Heart right ventricle (tissue), 16 donors: ENCODE data around the gene PCYOX1L. TPM values are rescaled to one million over a fixed set of nuclear protein-coding genes. Genes with fewer than 3 reads are reported as not detected.

ENCODE experiments used
- ATAC-seq, 8 donors: fragments of 200-7000 bp; cut with Tn5 transposase; one replicate each; pipeline ENCODE4 v1.9.1; 2020; ENCODE audit warnings: mild to moderate bottlenecking in 8 of 8, moderate library complexity in 8 of 8, moderate number of reproducible peaks in 1 of 8
- DNase-seq, 2 donors: peaks; one replicate each; pipeline ENCODE4 v3.0.0-alpha.2; 2020
- H3K27ac ChIP-seq, 10 donors: fragments of 200-600 bp; sonication (generic) in 2 of 10; one replicate each; pipeline versions ENCODE4 v1.5.0 to v1.8.0; 2020 to 2022; ENCODE audit warnings: mild to moderate bottlenecking in 3 of 10
- H3K27me3 ChIP-seq, 7 donors: fragments of 200-600 bp; one replicate each; pipeline ENCODE4 v1.8.0; 2021 to 2022; ENCODE audit warnings: mild to moderate bottlenecking in 2 of 7
- H3K36me3 ChIP-seq, 9 donors: fragments of 200-600 bp; sonication (generic) in 1 of 9; one replicate each; pipeline versions ENCODE4 v1.5.0 to v1.8.0; 2020 to 2022; ENCODE audit warnings: mild to moderate bottlenecking in 2 of 9
- H3K4me1 ChIP-seq, 9 donors: fragments of 200-600 bp; sonication (generic) in 1 of 9; one replicate each; pipeline versions ENCODE4 v1.5.0 to v1.8.0; 2020 to 2022; ENCODE audit warnings: mild to moderate bottlenecking in 4 of 9
- H3K4me3 ChIP-seq, 10 donors: fragments of 200-600 bp; sonication (generic) in 2 of 10; one replicate each; pipeline versions ENCODE4 v1.5.0 to v1.8.0; 2020 to 2022; ENCODE audit warnings: mild to moderate bottlenecking in 7 of 10, moderate library complexity in 2 of 10
- H3K9me3 ChIP-seq, 11 donors: fragments of 200-600 bp in 10 of 11; sonication (generic) in 2 of 11; one replicate each; pipeline versions ENCODE4 v1.5.0 to v1.8.0; 2013 to 2022; ENCODE audit warnings: mild to moderate bottlenecking in 2 of 11, control low read depth in 1 of 11, moderate library complexity in 1 of 11
- WGBS, 2 donors: extraction: QIAGEN DNeasy Blood & Tissue Kit; methylation state at CpG; one replicate each; pipeline ENCODE4 v1.1.7; 2013; ENCODE audit warnings: inconsistent platforms in 1 of 2; 5-methylcytosine and 5-hydroxymethylcytosine counted together
- intact Hi-C, 10 donors: fragments of 100-400 bp; cut with DNase I; formaldehyde crosslinking; loops; one replicate each; pipeline versions ENCODE4 v1.11.1 to v1.14.2; 2022
- polyA plus RNA-seq, 2 donors: library from polyadenylated mRNA; stranded (reverse); fragments of 200-250 nt; gene quantifications; one replicate each; pipeline ENCODE4 v1.2.3, GENCODE V29; 2013
- total RNA-seq, 10 donors: library from RNA; stranded (reverse); fragmentation: NEBNext Ultra II Directional in 3 of 10; extraction: Animal tissue kit (Norgen Biotek cat#: 25700) in 3 of 10; gene quantifications; one replicate each; pipeline versions ENCODE4 v1.2.1 to v1.2.4, GENCODE V29; 2021 to 2023
- TF ChIP-seq, protein P1 (sequence below), 9 donors: fragments of 200-600 bp; sonication (generic) in 2 of 9; IDR thresholded peaks; one replicate each; pipeline versions ENCODE4 v1.5.0 to v1.8.0; 2021 to 2022; ENCODE audit warnings: antibody characterized with exemption in 9 of 9, mild to moderate bottlenecking in 5 of 9, moderate library complexity in 1 of 9
- donor health status: Arrhythmogenic right ventricular cardiomyopathy.
- donor health status: ischemic (EF 13 %, LVEDD 7.1; RV severe dilation, severe dysfunction).
- donor health status: healthy with polysubstance abuse.
- donor health status: DM: no; HTN: yes; CAD: no.
- donor health status: DM: no; HTN: no; CAD: no.
- donor health status: ischemic (EF 25% LVEDD 6.9; RV normal size, moderate dysfunction).
- donor health status: ischemic (EF 25% LVEDD 5.7; RV mildly dilated, moderate dysfunction).
- donor health status: healthy.
- donor health status: DM: yes; HTN: yes; CAD: no.
- donor health status: Ischemic cardiomyopathy.
- donor health status: ischemic (EF 35%, LVEDD 5.7; RV mildly dilated, moderate dysfunction).
- donor health status: nonischemic (EF 11% LVEDD 7.7; RV severe dilation, severe dysfunction).
- donor health status: DM: yes; HTN: yes; CAD: no.
- donor health status: PGD.
- donor health status: ischemic (EF 29% LVEDD 5.4; RV normal size, mild dysfunction).
- donor health status: nonischemic (EF 23%, LVEDD 6.1; RV moderate dilation, normal function).

The PCYOX1L gene
- total and polyA plus RNA-seq, 12 donors, result 2.6 to 6.2 (median 4.4) TPM

DNA sequence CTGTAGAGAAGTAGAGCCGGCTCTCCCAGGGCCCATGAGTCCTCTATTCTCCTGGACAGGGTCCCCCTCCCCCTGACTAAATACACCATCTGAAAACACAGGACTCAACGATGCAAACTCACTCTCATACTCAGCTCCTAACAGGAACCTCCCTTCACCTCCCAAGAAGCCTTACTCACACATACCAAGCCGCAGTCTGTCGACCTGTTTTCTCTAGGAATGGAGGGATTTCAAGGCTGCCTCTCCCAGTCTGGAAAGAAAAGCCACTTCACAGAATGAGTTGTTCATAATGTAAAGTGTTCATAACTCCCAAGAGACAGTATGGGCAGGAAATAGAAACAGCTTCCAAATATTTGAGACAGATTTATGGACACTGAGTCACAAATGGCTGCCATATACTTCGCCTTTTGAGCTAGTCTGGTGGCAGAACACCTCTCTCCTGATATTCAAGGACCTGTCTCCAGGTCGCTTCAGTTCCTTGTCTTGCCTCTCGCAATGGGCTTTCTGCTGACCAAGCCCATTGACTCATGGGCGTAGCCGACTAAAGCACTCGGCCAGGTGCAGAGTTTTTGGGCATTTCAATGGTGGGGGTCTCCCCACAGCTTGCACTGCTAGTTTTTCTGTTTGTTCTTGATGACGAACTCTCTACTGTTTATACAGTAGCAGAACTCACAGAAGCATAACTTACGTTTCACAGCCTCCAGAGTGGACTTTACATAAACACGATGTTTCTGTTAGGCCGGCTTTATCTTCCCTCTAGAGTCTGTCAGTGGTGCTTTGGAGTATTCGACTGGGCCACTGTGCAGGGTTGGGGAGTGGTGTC, 46.3 kb downstream of the PCYOX1L start:
- Histone ChIP-seq H3K4me1 (peaks cover 0 to 43% (median 12%) of the 10 kb centered on the region in 9 donors), H3K27me3 (no peaks in the 10 kb centered on the region), H3K27ac (peak overlapping the region in 5 of 10 donors; percentile 70 to 80 (median 77)), H3K9me3 (no peaks in the 10 kb centered on the region), H3K36me3 (peaks cover 0 to 7% (median 0%) of the 10 kb centered on the region in 9 donors), H3K4me3 (no peak overlapping the region)
- TF ChIP-seq, protein P1, sequence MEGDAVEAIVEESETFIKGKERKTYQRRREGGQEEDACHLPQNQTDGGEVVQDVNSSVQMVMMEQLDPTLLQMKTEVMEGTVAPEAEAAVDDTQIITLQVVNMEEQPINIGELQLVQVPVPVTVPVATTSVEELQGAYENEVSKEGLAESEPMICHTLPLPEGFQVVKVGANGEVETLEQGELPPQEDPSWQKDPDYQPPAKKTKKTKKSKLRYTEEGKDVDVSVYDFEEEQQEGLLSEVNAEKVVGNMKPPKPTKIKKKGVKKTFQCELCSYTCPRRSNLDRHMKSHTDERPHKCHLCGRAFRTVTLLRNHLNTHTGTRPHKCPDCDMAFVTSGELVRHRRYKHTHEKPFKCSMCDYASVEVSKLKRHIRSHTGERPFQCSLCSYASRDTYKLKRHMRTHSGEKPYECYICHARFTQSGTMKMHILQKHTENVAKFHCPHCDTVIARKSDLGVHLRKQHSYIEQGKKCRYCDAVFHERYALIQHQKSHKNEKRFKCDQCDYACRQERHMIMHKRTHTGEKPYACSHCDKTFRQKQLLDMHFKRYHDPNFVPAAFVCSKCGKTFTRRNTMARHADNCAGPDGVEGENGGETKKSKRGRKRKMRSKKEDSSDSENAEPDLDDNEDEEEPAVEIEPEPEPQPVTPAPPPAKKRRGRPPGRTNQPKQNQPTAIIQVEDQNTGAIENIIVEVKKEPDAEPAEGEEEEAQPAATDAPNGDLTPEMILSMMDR (IDR thresholded peaks at IDR 0.05), result no peak
- intact Hi-C loops, result no loop called here
- ATAC-seq (no peak), DNase-seq (no peak)
- 79 to 85% methylated on average over 15 of the region's 15 CpGs for WGBS, 2 donors

DNA sequence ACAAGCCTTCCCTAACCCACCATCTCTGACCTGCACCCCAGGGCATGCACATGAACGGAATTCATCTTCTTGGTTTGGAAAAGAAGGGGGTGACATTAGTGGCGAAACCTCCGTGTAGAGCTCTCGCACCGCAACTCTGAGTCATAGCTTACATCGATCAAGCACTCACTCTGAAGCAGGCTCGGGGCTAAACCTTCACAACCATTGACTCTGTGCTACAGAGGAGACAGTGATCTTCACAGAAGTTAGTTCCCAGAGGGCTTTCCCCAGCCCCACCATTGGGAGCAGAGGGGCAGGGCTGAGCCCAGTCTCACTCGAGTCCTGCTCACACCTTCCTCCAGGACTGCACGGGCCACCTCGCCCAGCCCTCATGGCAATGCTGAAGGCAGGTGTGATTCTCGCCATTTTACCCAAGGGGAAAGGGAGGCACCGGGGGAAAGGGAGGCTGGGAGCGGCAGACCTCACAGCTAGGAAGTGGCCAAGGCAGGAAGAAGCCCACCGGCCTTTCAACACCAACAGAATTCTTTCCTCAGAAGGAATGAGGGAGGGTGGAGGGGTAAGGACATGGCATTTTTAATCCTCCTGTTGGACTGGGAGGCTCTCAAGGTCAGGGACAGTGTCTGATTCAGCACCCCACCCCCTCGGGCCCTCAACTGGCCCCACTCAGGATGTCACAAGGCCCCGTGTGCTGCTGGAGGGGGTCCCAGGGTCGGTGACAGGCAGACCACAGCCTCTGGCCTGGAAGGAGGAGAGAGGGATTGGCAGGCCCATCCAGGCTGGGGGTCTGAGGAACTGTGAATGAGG, 47.1 kb downstream of the PCYOX1L start:
- TF ChIP-seq, protein P1 (IDR thresholded peaks at IDR 0.05), result no peak
- Histone ChIP-seq H3K4me1 (peaks cover 0 to 40% (median 12%) of the 10 kb centered on the region in 9 donors), H3K27ac (peak overlapping the region in 9 of 10 donors; percentile 40 to 80 (median 70)), H3K9me3 (no peaks in the 10 kb centered on the region), H3K4me3 (no peak overlapping the region), H3K36me3 (peaks cover 0 to 15% (median 0%) of the 10 kb centered on the region in 9 donors), H3K27me3 (no peaks in the 10 kb centered on the region)
- ATAC-seq (no peak), DNase-seq (no peak)
- intact Hi-C loops, result no loop called here
- WGBS, 2 donors, result 72 to 76% methylated on average over 17 of the region's 17 CpGs

DNA sequence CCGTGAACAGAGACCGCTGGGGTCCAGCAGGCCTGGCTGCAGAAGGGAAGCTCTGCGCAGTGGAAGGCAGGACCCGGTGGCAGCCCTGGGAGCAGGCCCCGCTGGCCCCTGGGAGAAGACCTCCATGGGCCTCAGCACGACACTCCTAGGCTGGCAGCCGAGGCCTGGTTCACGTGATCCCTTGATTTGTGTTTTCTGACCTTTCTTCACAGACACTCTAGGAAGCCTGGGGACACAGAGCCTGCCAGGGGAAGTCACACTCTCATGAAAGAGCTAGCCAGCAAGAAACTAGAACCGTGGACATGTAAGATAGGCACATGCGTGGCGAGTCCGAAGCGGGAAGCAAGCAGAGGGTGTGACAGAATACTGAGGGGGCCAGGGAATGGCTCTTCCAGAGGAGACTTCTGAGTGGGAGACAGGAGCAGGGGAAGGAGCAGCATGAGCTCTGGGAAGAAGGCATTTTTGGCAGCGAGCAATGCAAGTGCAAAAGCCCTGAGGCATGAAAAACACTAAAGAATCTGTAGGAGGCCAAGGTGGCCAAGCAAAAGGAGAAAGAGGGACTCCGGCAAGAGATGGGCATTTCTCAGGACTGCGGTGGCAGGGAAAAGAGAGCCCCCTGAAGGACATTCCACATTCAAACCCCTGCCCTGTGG, 47.8 kb downstream of the PCYOX1L start:
- Histone ChIP-seq H3K27me3 (no peaks in the 10 kb centered on the region), H3K4me1 (peaks cover 0 to 35% (median 11%) of the 10 kb centered on the region in 9 donors), H3K36me3 (peaks cover 0 to 23% (median 0%) of the 10 kb centered on the region in 9 donors), H3K4me3 (peak overlapping the region in 2 of 10 donors; percentile 17 to 26), H3K9me3 (no peaks in the 10 kb centered on the region), H3K27ac (peak overlapping the region in 9 of 10 donors; percentile 40 to 80 (median 70))
- DNase-seq, result no peak
- intact Hi-C loops, result no loop called here
- WGBS, 2 donors, result 73 to 81% methylated on average over 16 of the region's 16 CpGs
- ATAC-seq, result peak in 4 of 8 donors; percentile 2 to 18 (median 10)
- TF ChIP-seq, protein P1 (IDR thresholded peaks at IDR 0.05), result no peak
